H1 (cell line): ENCODE measurements around the gene SPATS2L. TPM values are rescaled to one million over a fixed set of nuclear protein-coding genes. Genes with fewer than 3 reads are reported as not detected.

Source experiments
- CTCF ChIA-PET: fragments of 300-600 bp; sonication (Branson Sonifier 250); formaldehyde crosslinking; loops from one replicate; lab custom pipeline; 2021; ENCODE audit not compliant: partially characterized antibody; lab: Charles Lee
- POLR2A ChIA-PET: fragments of 300-600 bp; sonication (Branson Sonifier 250); formaldehyde crosslinking; loops from one replicate; lab custom pipeline; 2021; ENCODE audit warnings: inconsistent platforms; ENCODE audit not compliant: partially characterized antibody; lab: Charles Lee
- DNase-seq, 2 experiments: peaks; one replicate each; pipeline versions ENCODE4 v3.0.0 to v3.0.0-alpha.2; 2010 to 2022; ENCODE audit warnings: low spot score in 2 of 2, low read depth in 1 of 2, mixed read lengths in 1 of 2
- FAIRE-seq: peaks from 2 replicates; lab custom pipeline; 2011; peaks lifted over from hg19 to GRCh38; lab: Jason Lieb, UNC
- H2AFZ ChIP-seq: 2 replicates; pipeline ENCODE4 v1.8.1; 2012; ENCODE audit warnings: low read length, inconsistent platforms
- H2AK5ac ChIP-seq: 2 replicates; pipeline ENCODE4 v1.6.1; 2013; ENCODE audit warnings: low read depth, low read length
- H2BK120ac ChIP-seq: replicated peaks from 2 replicates; pipeline ENCODE3; 2013; ENCODE audit warnings: low read depth, low read length, inconsistent platforms
- H2BK12ac ChIP-seq: 2 replicates; pipeline ENCODE4 v1.6.1; 2013; ENCODE audit warnings: low read depth, low read length
- H2BK15ac ChIP-seq: 2 replicates; pipeline ENCODE4 v1.6.1; 2013; ENCODE audit warnings: low read length
- H2BK20ac ChIP-seq: 2 replicates; pipeline ENCODE4 v1.6.1; 2013; ENCODE audit warnings: low read length
- H2BK5ac ChIP-seq: 2 replicates; pipeline ENCODE4 v1.6.1; 2013; ENCODE audit warnings: low read depth, low read length
- H3K14ac ChIP-seq: 2 replicates; pipeline ENCODE4 v1.6.1; 2013; ENCODE audit warnings: inconsistent platforms; ENCODE audit not compliant: insufficient read length
- H3K18ac ChIP-seq: 2 replicates; pipeline ENCODE4 v1.6.1; 2013; ENCODE audit warnings: low read length; ENCODE audit errors: extremely low read depth
- H3K23ac ChIP-seq: 2 replicates; pipeline ENCODE4 v1.6.1; 2013; ENCODE audit warnings: inconsistent platforms; ENCODE audit not compliant: insufficient read length
- H3K23me2 ChIP-seq: 2 replicates; pipeline ENCODE4 v1.6.1; 2013; ENCODE audit warnings: low read depth, low read length
- H3K27ac ChIP-seq: 2 replicates; pipeline ENCODE4 v1.6.1; 2011; ENCODE audit warnings: low read depth, low read length, inconsistent platforms
- H3K27me3 ChIP-seq, 4 experiments: replicated peaks in 1 of 4; 1 replicate in 1 of 4; 2 replicates in 3 of 4; pipeline versions ENCODE4 v1.6.1 to v1.8.1; 2011 to 2013; ENCODE audit warnings: low read length in 3 of 4, mild to moderate bottlenecking in 3 of 4, inconsistent platforms in 2 of 4, mixed read lengths in 2 of 4, moderate library complexity in 1 of 4; ENCODE audit not compliant: control insufficient read depth in 3 of 4, insufficient read depth in 3 of 4; ENCODE audit errors: extremely low read depth in 1 of 4
- H3K36me3 ChIP-seq, 4 experiments: 2 replicates each; pipeline versions ENCODE4 v1.6.1 to v1.8.1; 2011 to 2013; ENCODE audit warnings: mild to moderate bottlenecking in 4 of 4, low read length in 3 of 4, moderate library complexity in 2 of 4, control low read depth in 1 of 4, inconsistent platforms in 1 of 4; ENCODE audit not compliant: insufficient read depth in 4 of 4, control insufficient read depth in 2 of 4
- H3K4ac ChIP-seq: replicated peaks from 2 replicates; pipeline ENCODE3; 2013; ENCODE audit warnings: low read length, low read depth, mixed read lengths, inconsistent platforms; ENCODE audit not compliant: insufficient read length
- H3K4me1 ChIP-seq, 4 experiments: replicated peaks in 1 of 4; 1 replicate in 1 of 4; 2 replicates in 3 of 4; pipeline versions ENCODE4 v1.6.1 to v1.8.1; 2011 to 2013; ENCODE audit warnings: low read length in 3 of 4, inconsistent platforms in 2 of 4, mixed read lengths in 1 of 4; ENCODE audit not compliant: insufficient read depth in 4 of 4, control insufficient read depth in 3 of 4
- H3K4me2 ChIP-seq, 2 experiments: 2 replicates each; pipeline versions ENCODE4 v1.6.1 to v1.8.1; 2011 to 2013; ENCODE audit warnings: low read depth in 2 of 2, low read length in 2 of 2, control low read depth in 1 of 2, inconsistent platforms in 1 of 2, mild to moderate bottlenecking in 1 of 2; ENCODE audit not compliant: insufficient read depth in 1 of 2
- H3K4me3 ChIP-seq, 4 experiments: fragments of 200-600, 300-600 bp in 1 of 4; sonication (generic), shearing (Covaris generic), sonication (Bioruptor Twin) in 1 of 4; 2 replicates each; pipeline versions ENCODE4 v1.5.1 to v1.8.1; 2011 to 2016; ENCODE audit warnings: low read length in 4 of 4, low read depth in 3 of 4, control low read depth in 2 of 4, inconsistent platforms in 2 of 4, mild to moderate bottlenecking in 2 of 4, mixed read lengths in 1 of 4, moderate library complexity in 1 of 4; ENCODE audit not compliant: insufficient read depth in 2 of 4; ENCODE audit errors: extremely low read depth in 1 of 4
- H3K56ac ChIP-seq: replicated peaks from 2 replicates; pipeline ENCODE3; 2013; ENCODE audit warnings: low read depth, mild to moderate bottlenecking, mixed read lengths, low read length, inconsistent platforms; ENCODE audit not compliant: insufficient read length
- H3K79me1 ChIP-seq: 2 replicates; pipeline ENCODE4 v1.6.1; 2013; ENCODE audit warnings: low read depth, low read length, control low read depth
- H3K79me2 ChIP-seq, 2 experiments: 2 replicates each; pipeline versions ENCODE4 v1.6.1 to v1.8.1; 2012 to 2013; ENCODE audit warnings: low read length in 2 of 2, mild to moderate bottlenecking in 2 of 2, inconsistent platforms in 1 of 2; ENCODE audit not compliant: insufficient read depth in 2 of 2, control insufficient read depth in 1 of 2
- H3K9ac ChIP-seq, 4 experiments: replicated peaks in 1 of 4; 1 replicate in 1 of 4; 2 replicates in 3 of 4; pipeline versions ENCODE4 v1.6.1 to v1.8.1; 2011 to 2013; ENCODE audit warnings: low read depth in 3 of 4, low read length in 3 of 4, control low read depth in 2 of 4, mild to moderate bottlenecking in 2 of 4, moderate library complexity in 2 of 4, inconsistent platforms in 1 of 4; ENCODE audit errors: extremely low read depth in 1 of 4
- H3K9me3 ChIP-seq, 2 experiments: 2 replicates each; pipeline versions ENCODE4 v1.6.1 to v1.8.1; 2012 to 2013; ENCODE audit warnings: mild to moderate bottlenecking in 2 of 2, moderate library complexity in 2 of 2, control low read depth in 1 of 2, inconsistent platforms in 1 of 2, low read depth in 1 of 2, low read length in 1 of 2, mixed read lengths in 1 of 2; ENCODE audit not compliant: insufficient read depth in 2 of 2
- H4K20me1 ChIP-seq, 2 experiments: replicated peaks in 1 of 2; 2 replicates each; pipeline versions ENCODE3 to v1.8.1; 2011 to 2013; ENCODE audit warnings: inconsistent platforms in 2 of 2, low read length in 2 of 2, mild to moderate bottlenecking in 1 of 2; ENCODE audit not compliant: insufficient read depth in 2 of 2, control insufficient read depth in 1 of 2
- H4K5ac ChIP-seq: 2 replicates; pipeline ENCODE4 v1.6.1; 2013; ENCODE audit warnings: low read length, low read depth, mixed read lengths, inconsistent platforms; ENCODE audit not compliant: insufficient read length
- H4K8ac ChIP-seq: 2 replicates; pipeline ENCODE4 v1.8.0; 2013; ENCODE audit warnings: mild to moderate bottlenecking, moderate library complexity, low read length, inconsistent platforms; ENCODE audit not compliant: insufficient read depth; ENCODE audit errors: extremely low read depth
- H4K91ac ChIP-seq: replicated peaks from 2 replicates; pipeline ENCODE3; 2013; ENCODE audit warnings: low read length, mixed read lengths, inconsistent platforms; ENCODE audit not compliant: insufficient read length
- ATF2 ChIP-seq: IDR thresholded peaks from 2 replicates; pipeline ENCODE4 v1.6.1; 2012; ENCODE audit warnings: low read length, inconsistent platforms
- CEBPB ChIP-seq: IDR thresholded peaks from 2 replicates; pipeline ENCODE4 v1.6.1; 2012; ENCODE audit warnings: low read depth, low read length
- CHD2 ChIP-seq: IDR thresholded peaks from 2 replicates; pipeline ENCODE4 v1.6.1; 2012; ENCODE audit warnings: low read length, improper control_type of control experiment
- KDM1A ChIP-seq: fragments of 200-600, 300-600 bp; sonication (generic); IDR thresholded peaks from 2 replicates; pipeline ENCODE4 v1.7.1; 2016; ENCODE audit warnings: mild to moderate bottlenecking, low read length, borderline replicate concordance
- KDM4A ChIP-seq: IDR thresholded peaks from one replicate; pipeline ENCODE4 v1.7.1; 2012; ENCODE audit warnings: low read depth, mild to moderate bottlenecking, moderate library complexity, low read length, inconsistent platforms; ENCODE audit not compliant: severe bottlenecking
- PHF8 ChIP-seq: fragments of 200-600 bp; sonication (generic); conservative IDR thresholded peaks from 2 replicates; pipeline ENCODE4 v1.7.1; 2012; ENCODE audit warnings: low read depth, mild to moderate bottlenecking, inconsistent platforms, low read length, moderate library complexity
- POU5F1 ChIP-seq: IDR thresholded peaks from 2 replicates; pipeline ENCODE4 v1.6.1; 2011; ENCODE audit warnings: low read depth, mild to moderate bottlenecking, low read length, moderate library complexity
- SP1 ChIP-seq: IDR thresholded peaks from 2 replicates; pipeline ENCODE4 v1.6.1; 2011; ENCODE audit warnings: low read depth, low read length
- SP4 ChIP-seq: IDR thresholded peaks from 2 replicates; pipeline ENCODE4 v1.6.1; 2012; ENCODE audit warnings: low read length, inconsistent platforms
- TAF1 ChIP-seq: IDR thresholded peaks from 2 replicates; pipeline ENCODE4 v1.6.1; 2011; ENCODE audit warnings: mild to moderate bottlenecking, low read depth, low read length
- ZNF274 ChIP-seq: IDR thresholded peaks from 2 replicates; pipeline ENCODE4 v1.7.0; 2012; ENCODE audit warnings: low read length, borderline replicate concordance; ENCODE audit errors: extremely low read depth
- WGBS, 2 experiments: shearing (Covaris generic) in 1 of 2; methylation state at CpG; one replicate each; pipeline versions ENCODE4 v1.1.6 to v1.1.7; 2013 to 2015; ENCODE audit warnings: low lambda C conversion rate in 2 of 2, mixed read lengths in 2 of 2, inconsistent platforms in 1 of 2, low coverage in 1 of 2, missing lambda C conversion rate in 1 of 2; ENCODE audit not compliant: insufficient replicate concordance in 2 of 2, insufficient coverage in 1 of 2, insufficient read length in 1 of 2; ENCODE audit errors: extremely low coverage in 1 of 2, missing lambda C conversion rate in 1 of 2; 5-methylcytosine and 5-hydroxymethylcytosine counted together
- polyA plus RNA-seq, 7 experiments: library from polyadenylated mRNA; depleted of rRNA in 3 of 7; stranded (reverse) in 5 of 7; unstranded in 2 of 7; fragments of >200 nt in 5 of 7; fragments of 200-250 nt in 2 of 7; gene quantifications; 1 replicate in 5 of 7; 2 replicates in 1 of 7; 4 replicates in 1 of 7; pipeline versions ENCODE4 v1.2.1 to v1.2.3, GENCODE V29; 2011 to 2013; ENCODE audit warnings: missing spikeins in 2 of 7, mixed read lengths in 2 of 7
- total RNA-seq: library from RNA; stranded (reverse); fragmentation: NEBNext Ultra II Directional; extraction: Animal tissue kit (Norgen Biotek cat#: 25700); gene quantifications from 2 replicates; pipeline ENCODE4 v1.2.1, GENCODE V29; 2021

Gene SPATS2L
- total and polyA plus RNA-seq, 2 of the 8 experiments (the other 6 are each of a cell fraction or from before 2014, with no cell fraction given): 67.3 to 189 TPM

- Histone ChIP-seq H4K5ac (no peak overlapping the region), H3K9me3 (no peaks in the 10 kb centered on the region; a peak in 1 of 4 replicates), H3K14ac (no peak overlapping the region), H3K27ac (no peak overlapping the region), H3K79me1 (peaks cover 4% of the 10 kb centered on the region; the same call in 1 of the 2 replicates), H3K79me2 (peaks cover 3 to 83% of the 10 kb centered on the region in 2 experiments; a peak in 3 of 4 replicates), H2BK20ac (no peak overlapping the region), H3K9ac (no peak overlapping the region), H3K23ac (no peak overlapping the region), H2BK120ac (no peak overlapping the region), H2BK15ac (no peak overlapping the region), H2BK5ac (no peak overlapping the region), H3K4me3 (no peak overlapping the region), H3K23me2 (no peaks in the 10 kb centered on the region), H3K18ac (no peak overlapping the region), H4K8ac (no peak overlapping the region), H3K4me1 (peaks cover 0 to 10% (median 2%) of the 10 kb centered on the region in 4 experiments; a peak in 2 of 7 replicates), H3K27me3 (no peaks in the 10 kb centered on the region), H3K4ac (no peak overlapping the region), H2AFZ (no peak overlapping the region), H2AK5ac (no peak overlapping the region), H3K36me3 (peaks cover 0 to 27% (median 14%) of the 10 kb centered on the region in 4 experiments; a peak in 6 of 8 replicates), H2BK12ac (no peak overlapping the region), H3K56ac (no peak overlapping the region), H4K20me1 (peaks cover 2 to 6% of the 10 kb centered on the region in 2 experiments), H3K4me2 (no peak overlapping the region), H4K91ac (no peak overlapping the region)
- POLR2A ChIA-PET: interaction anchor here (0.9 kb wide), 1 partner anchor 8 kb away, joined by 3 read pairs; no protein-coding TSS in a partner anchor
- WGBS, 2 experiments: 72% methylated on average over 5 of the region's 5 CpGs; no CpG with 5 or more reads in 1 of the 2 experiments
- DNase-seq: no peak
- no peak for FAIRE-seq
- CTCF ChIA-PET: interaction anchor here (1.5 kb wide), 1 partner anchor 21 kb away, joined by 3 read pairs; no protein-coding TSS in a partner anchor
- TF ChIP-seq ZNF274 (no peak), KDM1A (no peak), PHF8 (no peak), SP1 (no peak), CHD2 (no peak), ATF2 (no peak), KDM4A (no peak), CEBPB (no peak), POU5F1 (no peak), SP4 (no peak), TAF1 (no peak)
These were observed 24.0 kb downstream of the SPATS2L start for GRCh38 chr2:200330351-200331060.
